Hematopoietic multipotent progenitor cell treated with erythropoietin and hydrocortisone succinate and interleukin-3 and kit ligand, for 4 days (in vitro differentiated cells): ENCODE measurements around the gene CLTCL1.

Source experiments
- DNase-seq: peaks from one replicate; pipeline ENCODE4 v3.0.0-alpha.2; 2015

CLTCL1 gene

DNA sequence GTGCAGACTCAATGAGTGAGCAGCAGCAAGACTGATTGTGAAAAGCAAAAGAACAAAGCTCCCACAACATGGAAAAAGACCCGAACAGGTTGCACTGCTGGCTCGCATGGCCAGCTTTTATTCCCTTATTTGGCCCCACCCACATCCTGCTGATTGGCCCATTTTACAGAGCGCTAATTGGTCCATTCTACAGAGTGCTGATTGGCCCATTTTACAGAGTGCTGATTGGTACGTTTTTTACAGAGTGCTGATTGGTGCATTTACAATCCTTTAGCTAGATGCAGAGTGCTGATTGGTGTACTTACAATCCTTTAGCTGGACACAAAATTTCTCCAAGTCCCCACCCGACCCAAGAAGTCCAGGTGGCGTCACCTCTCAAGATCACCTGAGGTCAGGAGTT lies 97.6 kb downstream of the CLTCL1 start:
- DNase-seq, result no peak

DNA sequence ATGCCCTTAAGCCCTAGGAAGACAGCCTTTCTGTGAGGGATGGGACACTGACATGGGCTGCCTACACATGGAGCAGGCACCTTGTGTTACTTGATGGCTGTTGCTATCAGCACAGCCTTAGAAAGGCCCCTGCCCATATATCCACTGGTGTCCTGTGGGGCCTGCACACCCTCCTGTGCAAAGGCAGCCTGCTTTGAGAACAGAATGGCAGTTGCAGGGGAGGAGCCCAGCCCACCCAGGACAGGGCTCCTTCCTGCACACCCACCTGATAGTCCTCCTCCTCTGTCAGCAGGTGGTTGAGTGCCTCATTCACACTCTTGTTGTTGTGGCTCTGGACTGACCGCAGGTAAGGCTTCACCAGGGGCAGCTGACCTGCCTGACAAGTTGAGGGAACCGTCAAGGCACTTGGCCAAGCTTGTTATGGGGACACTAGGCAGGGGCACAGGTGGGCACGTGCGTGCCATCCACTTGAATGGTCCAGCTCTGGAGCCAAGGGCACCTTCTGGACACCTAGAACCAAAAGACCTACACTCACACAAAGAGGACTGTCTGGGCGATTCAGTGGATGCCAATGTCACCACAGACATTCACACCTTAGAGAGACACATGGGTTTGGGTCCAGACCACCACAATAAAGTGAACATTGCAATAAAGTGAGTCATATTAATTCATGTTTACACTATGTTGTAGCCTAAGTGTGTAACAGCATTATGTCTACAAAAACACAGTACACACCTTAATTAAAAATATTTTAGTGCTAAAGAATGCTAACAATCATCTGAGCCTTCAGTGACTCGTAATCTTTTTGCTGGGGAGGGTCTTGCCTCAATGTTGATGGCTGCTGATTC lies 103.6 kb downstream of the CLTCL1 start:
- DNase-seq, result no peak

DNA sequence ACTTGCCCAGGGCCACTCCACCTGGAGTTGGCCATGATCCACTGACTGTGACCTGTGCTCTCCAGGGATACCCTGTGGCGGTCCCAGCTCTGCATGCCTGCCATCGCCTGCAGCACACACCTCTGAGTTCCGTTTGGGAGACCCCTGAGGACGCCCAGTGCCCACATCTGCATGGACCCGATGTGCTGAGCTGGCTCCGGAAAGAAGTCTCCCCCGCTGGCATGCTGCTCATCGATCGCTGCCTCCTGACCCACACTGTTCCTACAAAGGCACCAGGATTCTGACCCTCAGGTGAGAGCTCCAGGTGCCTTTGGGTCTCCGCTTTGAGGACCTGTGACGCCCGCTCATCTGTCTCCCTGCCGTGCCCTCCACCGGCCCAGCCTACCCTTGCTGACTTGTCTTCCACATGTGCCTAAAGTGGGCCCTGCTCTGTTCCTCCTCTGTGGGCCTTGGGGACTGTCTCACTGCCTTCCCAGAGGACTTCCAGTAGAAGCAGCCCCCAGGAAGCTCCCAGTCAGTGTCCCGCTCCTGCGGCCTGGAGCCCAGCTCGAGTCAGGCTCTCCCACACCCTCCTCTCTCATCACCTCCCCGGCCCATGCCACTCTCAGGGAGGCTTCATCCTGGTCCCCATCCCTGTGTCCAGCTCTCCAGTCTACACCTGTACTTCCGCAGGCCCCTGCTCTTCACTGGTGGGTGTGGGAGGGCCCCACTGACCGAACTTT lies 107.1 kb downstream of the CLTCL1 start:
- no peak for DNase-seq

DNA sequence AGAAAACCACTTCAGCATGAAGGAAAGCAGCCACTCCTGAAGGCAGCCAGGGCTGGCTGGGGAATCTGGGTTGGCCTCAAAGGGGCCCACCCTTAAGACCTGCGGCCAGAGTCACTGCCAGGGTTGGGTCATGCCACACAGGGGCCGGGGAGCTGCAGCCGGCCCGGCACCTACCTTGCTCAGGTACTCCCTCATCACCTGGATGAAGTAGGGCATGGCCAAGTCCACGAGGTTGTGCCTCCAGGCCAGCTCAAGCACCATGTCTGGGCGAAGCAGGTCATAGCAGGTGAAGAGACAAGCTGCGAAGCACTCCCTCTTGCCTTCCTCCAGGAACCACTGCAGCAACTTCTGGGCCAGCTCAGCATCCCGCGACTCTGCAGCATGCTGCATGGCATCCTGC lies 108.3 kb downstream of the CLTCL1 start:
- no peak for DNase-seq

DNA sequence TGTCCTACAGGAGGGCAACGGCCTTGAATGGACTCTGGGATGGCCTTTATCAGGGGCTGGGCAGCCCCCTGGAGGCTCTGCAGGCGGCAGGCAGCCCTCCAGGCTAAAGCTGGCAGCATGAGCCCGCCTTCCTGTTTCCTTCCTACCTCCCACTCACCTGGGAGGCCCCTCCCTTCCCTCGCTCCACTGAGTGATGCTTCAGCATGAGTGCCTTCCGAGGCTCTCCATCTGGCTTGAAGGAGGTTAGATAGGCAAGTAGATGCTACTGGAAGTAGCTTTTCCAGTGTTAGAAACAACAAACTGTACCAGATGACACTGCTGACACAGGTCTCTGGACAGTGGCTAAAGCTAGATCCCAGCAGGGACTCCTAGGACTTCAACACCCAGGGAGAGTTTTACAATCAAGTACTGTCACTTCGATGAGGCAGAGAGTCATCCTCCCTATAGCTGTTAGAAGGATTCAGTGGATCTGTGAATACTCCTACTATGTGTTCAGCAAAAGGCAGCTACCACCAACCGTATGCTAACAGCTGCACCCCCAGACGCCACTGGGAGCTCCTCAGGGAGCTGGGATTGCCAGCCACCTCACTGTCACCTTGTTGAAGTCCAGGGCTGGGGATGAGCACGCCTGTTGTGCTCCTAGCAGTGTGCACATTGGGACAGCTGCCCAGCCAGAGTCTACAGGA lies 108.9 kb downstream of the CLTCL1 start:
- no peak for DNase-seq

DNA sequence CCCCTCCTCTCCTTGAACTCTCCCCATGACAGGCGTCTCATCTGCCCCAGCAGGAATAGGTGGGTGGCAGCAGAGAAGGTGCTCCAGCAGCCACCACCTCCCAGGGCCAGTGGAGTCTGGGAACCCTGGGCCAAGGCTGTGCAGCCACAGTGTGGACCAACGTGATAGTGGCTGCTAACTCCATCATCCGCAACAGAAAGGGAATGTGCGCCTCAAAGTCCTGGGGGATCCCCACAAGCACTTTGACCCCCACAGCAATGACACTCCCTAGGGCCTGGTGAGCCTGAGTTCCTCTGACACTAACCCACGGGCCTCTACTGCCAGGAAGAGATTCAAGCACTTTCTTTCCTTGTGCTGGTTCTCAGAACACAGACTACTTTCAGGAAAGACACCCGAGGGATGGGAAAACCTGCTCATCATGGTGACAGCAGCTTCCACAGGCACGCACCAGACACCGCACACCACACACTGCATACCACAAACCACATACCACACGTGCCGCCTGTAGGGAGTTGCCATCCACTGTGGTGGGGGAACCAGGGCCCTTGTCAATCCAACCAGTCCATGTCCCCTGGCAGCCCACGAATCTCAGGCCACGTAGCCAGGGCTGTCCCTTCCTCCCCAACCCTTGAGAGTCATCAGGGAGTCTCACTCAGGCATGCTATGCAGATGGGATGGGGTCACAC lies 109.6 kb downstream of the CLTCL1 start:
- no peak for DNase-seq

DNA sequence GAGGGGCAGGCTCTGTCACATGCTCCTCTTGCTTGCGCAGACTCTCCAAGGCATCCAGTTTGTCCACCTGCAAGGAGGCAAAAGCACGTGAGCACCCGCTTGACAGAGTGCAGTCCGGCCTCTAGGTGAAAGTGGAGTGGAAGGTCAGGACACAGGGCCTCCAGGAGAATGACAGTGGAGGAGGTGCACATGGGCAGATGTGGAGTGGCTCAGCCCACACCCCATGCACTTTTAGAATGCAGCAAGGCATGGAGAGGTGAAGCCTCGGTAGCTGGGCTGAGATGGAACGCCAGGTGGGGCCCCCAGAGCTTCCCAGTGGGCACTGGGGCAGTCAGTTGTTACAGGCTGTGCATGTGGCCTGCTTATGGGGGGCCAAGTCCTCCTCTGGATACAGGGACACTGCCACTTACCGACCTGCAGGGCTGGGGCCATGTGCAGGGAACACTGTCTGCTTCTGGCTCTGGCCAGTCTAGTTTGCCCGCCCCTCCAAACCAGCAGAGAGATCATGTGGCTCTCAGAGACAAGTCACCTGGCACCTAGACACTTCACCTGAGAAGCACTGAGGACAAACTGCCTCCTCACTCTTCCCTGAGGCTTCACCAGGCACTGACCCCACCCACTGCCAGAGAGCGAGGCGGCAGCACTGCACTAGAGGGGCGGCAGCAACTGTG lies 110.6 kb downstream of the CLTCL1 start:
- no peak for DNase-seq

DNA sequence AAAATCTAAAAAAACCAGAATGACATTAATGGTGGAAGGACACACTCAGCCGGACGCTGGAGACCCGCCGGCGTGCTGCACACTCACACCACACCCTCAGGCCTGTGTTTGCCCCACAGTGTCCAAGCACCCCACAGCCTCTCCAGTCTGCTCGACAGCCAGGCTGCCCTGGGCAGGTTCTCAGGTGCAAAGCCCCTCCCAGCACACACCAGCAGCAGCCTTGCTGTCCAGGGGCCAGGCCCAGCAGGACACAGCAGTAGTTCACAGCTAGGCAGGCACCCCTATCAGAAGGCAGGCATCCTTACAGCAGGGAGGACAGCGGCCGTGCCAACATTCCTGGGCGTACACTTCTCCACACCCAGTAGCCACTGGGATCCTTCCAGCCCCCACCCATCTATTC lies 111.3 kb downstream of the CLTCL1 start:
- DNase-seq, result no peak

DNA sequence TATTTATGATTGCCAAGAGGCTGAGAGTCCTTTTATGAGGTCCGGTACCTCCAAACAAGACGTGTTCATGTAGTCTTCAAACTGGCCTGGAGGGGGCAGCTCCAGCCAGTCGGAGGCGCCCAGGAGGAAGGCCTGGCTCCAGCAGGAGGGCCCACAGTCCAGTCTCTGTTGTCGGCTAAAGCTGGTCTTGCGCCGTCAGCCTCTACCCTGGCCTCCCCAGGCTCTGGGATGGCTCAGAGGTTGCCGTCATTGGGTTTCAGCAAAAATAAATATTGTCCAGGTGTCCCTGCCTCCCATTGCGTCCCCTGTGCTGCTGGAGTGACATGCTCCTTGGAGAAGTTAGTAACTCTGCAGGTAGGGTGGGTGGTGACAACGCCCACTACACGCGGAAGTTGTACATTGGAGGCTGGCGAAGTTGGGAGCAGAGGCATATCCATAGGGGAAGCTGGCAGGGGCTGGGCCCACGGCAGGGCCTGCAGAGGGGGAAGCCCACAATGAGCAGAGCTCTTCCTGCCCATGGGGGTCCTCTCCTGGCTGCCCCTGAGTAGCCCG lies 111.9 kb downstream of the CLTCL1 start:
- peak; percentile 92 for DNase-seq

DNA sequence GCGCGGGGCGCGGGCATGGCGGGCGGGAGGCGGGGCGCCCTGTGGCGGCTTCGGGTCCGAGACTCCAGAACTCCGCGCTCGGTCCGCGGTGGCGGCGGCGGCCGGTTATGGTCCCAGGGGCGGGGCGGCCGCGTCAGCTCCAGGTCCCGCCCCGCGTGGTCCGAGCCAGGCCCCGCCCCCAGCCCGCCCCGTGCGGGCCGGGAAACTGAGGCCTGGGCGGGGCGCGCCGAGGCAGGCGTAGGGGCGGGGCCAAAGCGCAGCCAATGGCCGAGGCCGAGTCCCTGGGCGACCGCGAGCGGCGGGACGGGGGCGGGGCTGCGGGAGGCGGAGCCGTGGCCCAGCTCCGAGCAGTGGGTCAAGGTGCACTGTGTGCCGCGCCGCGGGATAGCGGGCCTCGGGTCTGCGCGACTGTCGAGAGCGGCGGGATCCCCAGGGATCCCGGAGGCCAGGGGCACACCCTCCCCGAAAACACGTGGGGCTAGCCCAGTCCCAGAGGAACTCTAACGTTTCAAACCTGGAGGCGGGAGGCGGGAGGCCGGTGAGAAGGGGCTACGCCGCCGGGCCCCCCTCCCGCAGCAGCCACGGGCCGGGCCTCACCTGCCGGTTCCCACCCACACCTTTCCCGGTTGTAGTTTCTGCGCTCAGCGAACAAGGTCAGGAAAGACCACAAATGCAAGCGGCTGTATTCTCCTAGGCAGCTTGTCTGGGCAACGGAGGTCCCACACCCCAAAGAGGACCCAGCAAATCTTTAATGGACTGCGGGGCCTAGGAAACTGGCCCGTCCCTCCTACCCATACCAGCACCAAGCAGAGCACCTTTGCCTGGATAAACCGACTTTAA lies 112.6 kb downstream of the CLTCL1 start, which contains the start of gene SLC25A1:
SLC25A1 (minus strand) TSS at position 80 of the 840 bp plus-strand sequence; CDS start at position 17, 63 bp downstream.
- DNase-seq, result peak; percentile 94

DNA sequence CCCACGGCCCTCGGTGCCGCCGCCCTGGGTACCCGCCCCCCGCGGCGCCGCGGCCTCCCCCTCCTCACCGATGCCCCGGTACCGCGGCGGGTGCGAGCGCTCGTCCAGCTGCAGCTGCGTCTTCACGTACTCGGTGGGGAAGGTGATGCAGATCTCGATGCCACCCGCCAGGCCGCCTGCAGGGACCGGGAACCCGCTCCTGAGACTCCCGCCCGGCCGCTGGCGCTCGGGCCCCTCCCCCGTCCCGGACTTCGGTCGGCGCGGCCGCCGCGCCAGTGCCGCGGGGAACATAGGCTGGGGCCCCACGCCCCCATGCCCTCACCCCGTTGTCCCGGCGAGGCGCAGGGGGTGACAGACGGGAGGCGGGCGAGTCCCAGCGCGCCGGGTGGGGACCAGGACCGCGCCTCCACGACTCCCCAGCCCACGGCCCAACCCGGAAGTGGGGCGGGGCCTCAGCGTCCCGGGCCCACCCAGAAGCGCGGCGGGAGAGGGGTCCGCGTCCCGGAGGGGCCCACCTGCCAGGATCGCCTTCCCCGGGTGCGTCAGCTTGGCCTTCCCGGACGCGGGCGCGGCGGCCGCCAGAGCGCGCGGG lies 113.4 kb downstream of the CLTCL1 start:
- peak; percentile 73 for DNase-seq

DNA sequence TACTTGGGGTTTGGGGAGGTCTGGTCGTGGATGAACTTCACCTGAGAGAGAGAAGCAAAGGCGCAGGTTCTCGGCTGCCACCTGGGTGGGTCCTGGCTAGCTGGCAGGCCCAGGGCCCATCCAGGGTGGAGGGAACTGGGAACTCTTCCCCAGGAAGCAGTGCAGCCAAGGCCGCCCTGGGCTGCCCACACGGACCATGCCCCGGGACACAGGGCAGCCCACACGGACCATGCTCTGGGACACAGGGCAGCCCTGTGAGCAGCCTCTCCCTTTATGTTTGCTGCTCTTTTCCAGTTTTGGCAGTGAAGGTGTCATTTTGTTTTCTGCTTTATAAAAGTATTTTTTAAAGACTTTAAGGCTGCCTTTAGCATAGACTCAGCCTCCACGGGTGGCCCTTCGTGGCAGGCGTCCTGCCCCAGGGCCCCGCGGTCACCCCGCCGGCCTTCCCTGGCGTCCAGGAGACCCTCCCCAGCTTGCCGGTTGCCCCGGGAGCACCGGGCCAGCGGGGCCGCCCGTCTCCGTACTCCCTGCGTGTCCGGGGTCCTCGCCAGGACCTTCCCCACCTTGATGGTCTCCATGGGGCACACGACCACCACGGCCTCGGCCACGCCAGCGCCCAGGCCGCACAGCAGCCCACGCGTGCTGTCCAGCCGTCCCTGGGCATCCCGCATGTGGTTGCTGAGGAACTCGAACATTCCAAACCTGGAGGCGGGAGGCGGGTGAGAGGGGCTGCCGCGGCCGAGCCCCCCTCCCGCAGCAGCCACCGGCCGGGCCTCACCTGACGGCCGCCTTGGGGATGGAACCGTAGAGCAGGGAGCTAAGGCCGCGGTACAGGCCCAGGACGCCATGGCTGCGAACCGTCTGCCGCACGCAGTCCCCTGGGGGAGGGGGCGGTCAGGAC lies 114.1 kb downstream of the CLTCL1 start:
- no peak for DNase-seq

DNA sequence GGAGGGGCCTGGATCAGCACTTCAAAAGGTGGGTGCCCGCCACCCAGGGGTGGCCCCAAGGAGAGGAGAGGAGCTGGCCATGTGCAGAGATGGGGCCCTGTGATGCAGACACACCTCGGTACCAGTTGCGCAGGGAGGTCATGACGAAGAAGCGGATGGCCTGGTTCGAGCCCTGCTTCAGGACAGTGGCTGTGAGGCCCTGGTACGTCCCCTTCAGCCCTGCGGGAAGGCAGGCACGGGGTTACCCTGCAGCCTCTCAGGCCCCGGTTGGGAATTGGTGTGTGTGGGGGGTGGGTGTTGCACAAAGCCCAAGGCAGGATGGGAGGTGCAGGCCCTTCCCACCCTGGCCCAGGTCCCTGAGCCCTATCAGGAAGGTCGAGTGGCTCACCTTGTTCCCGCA lies 114.8 kb downstream of the CLTCL1 start:
- DNase-seq, result no peak

DNA sequence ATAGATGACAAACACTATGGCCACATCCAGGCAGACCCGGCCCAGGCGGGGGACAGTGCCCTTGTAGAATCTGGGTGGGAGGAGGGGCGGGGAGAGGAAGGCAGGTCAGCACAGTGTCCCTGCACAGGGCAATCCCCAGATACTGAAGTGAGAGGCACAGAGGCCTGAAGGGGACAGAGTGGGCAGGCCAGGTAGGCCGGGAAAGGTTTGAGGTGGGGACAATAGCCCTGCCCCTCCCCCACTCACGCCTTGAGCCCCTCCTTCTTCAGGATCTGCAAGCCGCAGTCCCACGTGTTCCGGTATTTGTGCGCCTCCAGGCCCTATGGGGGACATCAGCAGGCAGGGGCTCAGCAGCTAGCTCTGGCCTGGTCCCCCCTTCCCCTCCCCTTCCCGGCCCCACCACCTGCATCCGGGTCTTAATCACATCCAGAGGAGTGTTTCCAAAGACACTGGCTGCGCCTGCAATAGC lies 115.3 kb downstream of the CLTCL1 start:
- no peak for DNase-seq

DNA sequence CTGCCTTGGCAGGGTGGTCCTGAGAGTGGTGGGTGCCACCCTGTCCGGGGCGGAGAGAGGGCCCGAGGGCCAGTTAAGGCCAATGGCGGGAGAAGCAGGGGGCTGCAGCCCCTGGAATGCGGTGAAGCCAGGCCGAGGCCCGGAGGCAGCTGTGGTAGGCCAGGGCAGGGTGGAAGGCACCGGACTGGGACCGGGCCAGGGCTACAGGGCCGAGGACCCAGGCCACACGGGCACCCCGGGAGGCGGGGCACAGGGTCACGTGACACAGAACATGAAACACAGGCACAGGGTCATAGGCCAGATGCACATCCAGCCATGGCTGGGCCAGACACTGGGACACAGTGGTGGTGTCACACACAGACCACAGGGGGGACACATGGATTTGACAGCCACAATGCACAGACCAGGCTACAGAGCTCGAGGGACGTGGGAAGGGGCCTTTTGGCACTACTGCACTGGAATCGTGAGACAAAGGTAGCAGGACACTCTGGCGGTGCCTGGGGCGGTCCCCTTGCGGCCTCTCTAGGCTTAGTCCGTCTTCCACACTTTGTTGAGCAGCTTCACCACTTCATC lies 115.8 kb downstream of the CLTCL1 start:
- DNase-seq, result no peak

DNA sequence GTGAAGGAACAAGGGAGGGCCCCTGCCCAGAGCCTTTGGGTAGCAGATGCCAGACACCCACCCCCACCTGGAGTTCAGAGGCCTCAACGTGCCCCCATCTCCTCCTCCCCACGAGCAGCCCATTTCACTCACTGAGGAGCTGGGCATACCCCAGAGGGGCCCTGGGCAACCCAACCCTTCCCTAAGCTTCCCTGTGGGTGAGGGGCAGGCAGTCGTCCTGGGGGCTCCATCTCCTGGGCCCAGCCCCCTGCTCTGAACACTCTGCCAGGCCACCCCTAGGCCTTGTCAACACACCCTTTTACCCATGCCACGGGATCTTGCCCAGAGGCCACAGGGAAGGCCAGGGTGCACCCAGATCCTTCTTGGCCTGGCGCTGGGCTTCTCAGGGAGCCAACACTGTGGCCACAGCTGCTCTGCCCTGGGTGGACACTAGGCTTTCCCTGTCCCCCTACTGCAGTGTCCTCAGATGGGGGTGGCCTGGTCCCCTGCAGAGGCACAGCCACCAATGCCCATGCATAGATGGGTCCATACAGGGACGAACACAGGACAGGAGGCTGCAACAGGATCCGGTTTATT lies 116.4 kb downstream of the CLTCL1 start:
- DNase-seq, result no peak

DNA sequence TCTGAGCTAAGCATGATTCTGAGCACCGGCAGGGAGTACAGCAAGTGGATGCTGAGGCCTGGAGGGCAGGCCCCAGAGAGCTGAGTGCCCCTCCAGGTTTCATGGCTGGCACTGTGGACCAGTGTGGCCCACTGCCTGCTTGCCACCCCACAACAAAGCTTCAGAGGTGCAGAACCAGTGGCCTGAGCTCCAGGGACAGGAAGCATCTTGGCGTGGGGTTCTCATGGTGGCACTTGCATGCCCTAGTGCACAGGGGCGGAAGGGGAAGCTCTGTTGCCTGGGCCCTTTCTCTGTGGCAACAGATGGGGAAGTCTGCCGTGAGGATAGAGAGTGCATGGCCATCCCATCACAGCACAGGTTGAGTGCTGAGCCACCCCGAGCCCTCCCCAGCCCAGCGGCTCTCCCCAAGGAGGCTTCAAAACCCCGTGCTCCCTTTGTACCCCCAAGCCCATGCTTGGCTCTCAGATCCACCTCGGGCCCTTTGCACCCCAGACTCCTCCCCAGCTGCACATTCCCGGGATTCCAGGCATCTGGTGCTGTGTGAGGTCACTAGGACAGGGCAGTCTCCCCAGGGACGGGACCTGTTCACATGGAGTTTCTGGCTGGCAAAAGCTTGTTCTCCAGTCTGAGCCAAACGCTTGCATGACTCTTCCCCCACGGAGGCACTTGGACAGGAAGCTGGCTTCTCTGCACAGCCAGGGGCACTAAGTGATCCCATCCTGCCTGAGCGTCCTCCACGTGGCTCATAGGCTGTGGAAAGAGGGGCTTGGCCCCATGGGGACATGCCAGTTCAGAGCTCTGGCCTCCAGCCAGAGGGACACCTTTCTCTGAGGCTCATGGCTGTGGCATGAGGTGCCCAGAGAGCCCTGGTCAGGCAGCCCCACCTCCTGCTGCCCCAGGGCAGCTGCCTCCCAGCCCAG lies 117.2 kb downstream of the CLTCL1 start:
- peak; percentile 72 for DNase-seq
